Endodermal cell (in vitro differentiated cells): Measurements from ENCODE around the gene CDC20B. TPM values are rescaled to one million over a fixed set of nuclear protein-coding genes. Genes with fewer than 3 reads are reported as not detected.

ENCODE experiments used
- DNase-seq: peaks from one replicate; pipeline ENCODE4 v3.0.0-alpha.2; 2017
- H3K27ac ChIP-seq: 2 replicates; pipeline ENCODE4 v1.5.1; 2013; ENCODE audit warnings: mild to moderate bottlenecking, low read depth, low read length, moderate library complexity
- H3K27me3 ChIP-seq: 2 replicates; pipeline ENCODE4 v1.6.1; 2013; ENCODE audit warnings: mild to moderate bottlenecking, low read length, moderate library complexity; ENCODE audit not compliant: insufficient read depth, control insufficient read depth, poor library complexity, severe bottlenecking
- H3K36me3 ChIP-seq: 2 replicates; pipeline ENCODE4 v1.7.0; 2013; ENCODE audit warnings: mild to moderate bottlenecking, low read length, moderate library complexity; ENCODE audit not compliant: control insufficient read depth, insufficient read depth
- H3K4me1 ChIP-seq: one replicate; pipeline ENCODE4 v1.7.0; 2013; ENCODE audit warnings: low read length; ENCODE audit not compliant: control insufficient read depth, insufficient read depth
- H3K4me3 ChIP-seq: 2 replicates; pipeline ENCODE4 v1.5.1; 2013; ENCODE audit warnings: mild to moderate bottlenecking, low read length, moderate library complexity
- H3K9ac ChIP-seq: 2 replicates; pipeline ENCODE4 v1.6.1; 2013; ENCODE audit warnings: mild to moderate bottlenecking, low read length, moderate library complexity; ENCODE audit not compliant: poor library complexity, severe bottlenecking; ENCODE audit errors: extremely low read depth
- H3K9me3 ChIP-seq: 2 replicates; pipeline ENCODE4 v1.6.1; 2013; ENCODE audit warnings: mild to moderate bottlenecking, low read length, moderate library complexity; ENCODE audit not compliant: control insufficient read depth
- H3K27ac Mint-ChIP-seq: 2 replicates; pipeline ENCODE4 v1.8.0; 2020; ENCODE audit warnings: mixed read lengths
- H3K27me3 Mint-ChIP-seq: 2 replicates; pipeline ENCODE4 v1.8.0; 2021; ENCODE audit warnings: mild to moderate bottlenecking, mixed read lengths; ENCODE audit not compliant: insufficient read depth
- H3K36me3 Mint-ChIP-seq: 2 replicates; pipeline ENCODE4 v1.8.0; 2020; ENCODE audit warnings: low read depth, mixed read lengths
- H3K4me1 Mint-ChIP-seq: 2 replicates; pipeline ENCODE4 v1.8.0; 2020; ENCODE audit warnings: mixed read lengths
- H3K4me3 Mint-ChIP-seq: 2 replicates; pipeline ENCODE4 v1.8.0; 2020; ENCODE audit warnings: mild to moderate bottlenecking, moderate library complexity, mixed read lengths
- H3K9me3 Mint-ChIP-seq: 2 replicates; pipeline ENCODE4 v1.8.0; 2020; ENCODE audit warnings: mild to moderate bottlenecking, mixed read lengths
- WGBS, 2 experiments: methylation state at CpG; one replicate each; pipeline versions ENCODE4 v1.1.5 to v1.1.7; 2013; ENCODE audit warnings: missing lambda C conversion rate in 2 of 2, mixed read lengths in 1 of 2; ENCODE audit not compliant: insufficient coverage in 1 of 2, insufficient read length in 1 of 2; 5-methylcytosine and 5-hydroxymethylcytosine counted together
- total RNA-seq, 2 donors: library from RNA; stranded (reverse); fragmentation: NEBNext Ultra II Directional in 1 of 2; extraction: Animal tissue kit (Norgen Biotek cat#: 25700) in 1 of 2; gene quantifications; 2 replicates in 1 of 2; 3 replicates in 1 of 2; pipeline ENCODE4 v1.2.1, GENCODE V29; 2021
- TF ChIP-seq, protein P1 (sequence below): fragments of 200-600 bp; sonication (generic); conservative IDR thresholded peaks from 2 replicates; pipeline ENCODE4 v1.5.0; 2021; ENCODE audit warnings: antibody characterized with exemption, mild to moderate bottlenecking

CDC20B gene
- total RNA-seq, 2 donors from 2014 or later, result 0.13 to 0.20 TPM

DNA sequence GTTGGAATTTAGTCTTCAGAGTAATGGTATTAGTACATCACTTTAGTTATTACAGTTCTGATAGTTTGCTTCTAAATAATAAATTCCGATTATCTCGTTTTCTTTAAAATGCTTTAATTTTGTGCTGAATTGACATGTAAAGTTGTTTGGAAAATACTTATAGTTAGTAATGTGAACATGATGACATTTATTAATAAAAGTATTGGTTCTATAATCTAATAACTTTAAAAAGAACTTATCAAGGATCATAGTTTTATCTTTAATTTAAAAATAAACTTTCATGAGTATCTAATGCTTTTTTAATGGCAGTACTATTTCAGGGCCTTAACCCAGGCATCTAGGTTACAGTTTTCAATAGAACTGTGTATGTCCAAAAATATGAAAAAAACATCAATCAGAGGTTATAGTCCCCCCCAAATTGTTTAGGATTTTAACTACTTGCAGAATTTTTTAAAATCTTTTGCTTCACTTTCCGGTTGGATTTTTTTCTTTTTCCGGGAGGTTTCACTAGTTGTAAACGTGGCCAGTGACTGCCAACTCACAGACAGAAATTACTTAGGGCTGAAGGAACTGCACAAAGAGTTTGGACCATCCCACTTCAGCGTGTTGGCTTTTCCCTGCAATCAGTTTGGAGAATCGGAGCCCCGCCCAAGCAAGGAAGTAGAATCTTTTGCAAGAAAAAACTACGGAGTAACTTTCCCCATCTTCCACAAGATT lies 12.3 kb downstream of the CDC20B start:
- peaks cover 27% of the 10 kb centered on the region for H3K36me3 ChIP-seq
- TF ChIP-seq, protein P1, sequence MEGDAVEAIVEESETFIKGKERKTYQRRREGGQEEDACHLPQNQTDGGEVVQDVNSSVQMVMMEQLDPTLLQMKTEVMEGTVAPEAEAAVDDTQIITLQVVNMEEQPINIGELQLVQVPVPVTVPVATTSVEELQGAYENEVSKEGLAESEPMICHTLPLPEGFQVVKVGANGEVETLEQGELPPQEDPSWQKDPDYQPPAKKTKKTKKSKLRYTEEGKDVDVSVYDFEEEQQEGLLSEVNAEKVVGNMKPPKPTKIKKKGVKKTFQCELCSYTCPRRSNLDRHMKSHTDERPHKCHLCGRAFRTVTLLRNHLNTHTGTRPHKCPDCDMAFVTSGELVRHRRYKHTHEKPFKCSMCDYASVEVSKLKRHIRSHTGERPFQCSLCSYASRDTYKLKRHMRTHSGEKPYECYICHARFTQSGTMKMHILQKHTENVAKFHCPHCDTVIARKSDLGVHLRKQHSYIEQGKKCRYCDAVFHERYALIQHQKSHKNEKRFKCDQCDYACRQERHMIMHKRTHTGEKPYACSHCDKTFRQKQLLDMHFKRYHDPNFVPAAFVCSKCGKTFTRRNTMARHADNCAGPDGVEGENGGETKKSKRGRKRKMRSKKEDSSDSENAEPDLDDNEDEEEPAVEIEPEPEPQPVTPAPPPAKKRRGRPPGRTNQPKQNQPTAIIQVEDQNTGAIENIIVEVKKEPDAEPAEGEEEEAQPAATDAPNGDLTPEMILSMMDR, result no peak
- H3K4me1 ChIP-seq, result no peaks in the 10 kb centered on the region
- peak overlapping the region; percentile 76 for H3K27ac ChIP-seq
- Mint-ChIP-seq H3K9me3 (peaks cover 4% of the 10 kb centered on the region), H3K27ac (peak overlapping the region; percentile 98), H3K4me3 (peak overlapping the region; percentile 77), H3K27me3 (peaks cover 7% of the 10 kb centered on the region), H3K4me1 (peaks cover 10% of the 10 kb centered on the region), H3K36me3 (peaks cover 16% of the 10 kb centered on the region)
- H3K4me3 ChIP-seq, result peak overlapping the region; percentile 93
- H3K9ac ChIP-seq, result peak overlapping the region; percentile 79
- peak; percentile 72 for DNase-seq
- 0 to 3% methylated on average over 5 to 9 of the region's 9 CpGs for WGBS, 2 experiments
- H3K9me3 ChIP-seq, result no peaks in the 10 kb centered on the region
- no peaks in the 10 kb centered on the region for H3K27me3 ChIP-seq

DNA sequence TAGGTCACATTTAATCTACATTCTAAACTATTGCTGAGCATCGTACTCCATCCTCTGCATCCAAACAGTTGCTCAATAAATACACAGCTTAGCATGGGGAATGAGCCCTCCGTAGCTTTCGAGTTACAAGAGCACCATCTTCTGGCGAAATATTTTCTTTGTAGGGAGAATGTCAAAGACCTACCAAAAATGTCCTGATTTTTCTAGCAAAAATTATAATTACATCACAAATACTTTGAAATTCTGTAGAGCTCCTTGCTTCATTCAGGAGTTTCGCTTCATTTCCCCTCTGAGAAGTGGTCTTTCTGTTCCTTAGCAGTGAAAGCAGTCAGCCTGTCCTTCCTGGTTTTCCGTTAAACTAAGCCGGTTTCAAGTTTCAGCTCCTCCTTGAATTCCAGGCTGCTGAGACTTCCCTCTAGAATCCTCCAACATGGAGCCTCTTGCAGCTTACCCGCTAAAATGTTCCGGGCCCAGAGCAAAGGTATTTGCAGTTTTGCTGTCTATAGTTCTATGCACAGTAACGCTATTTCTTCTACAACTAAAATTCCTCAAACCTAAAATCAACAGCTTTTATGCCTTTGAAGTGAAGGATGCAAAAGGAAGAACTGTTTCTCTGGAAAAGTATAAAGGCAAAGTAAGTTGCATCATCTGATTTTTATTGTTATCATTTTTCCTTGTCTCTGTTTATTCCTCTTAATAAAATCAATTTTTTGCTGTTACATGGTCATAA lies 13.0 kb downstream of the CDC20B start, which contains the start of gene GPX8:
Gene GPX8, plus strand, starts transcription at position 409 of the 730 bp plus-strand sequence. Its CDS starts 22 bp downstream, at position 431.
- Histone ChIP-seq H3K9me3 (no peaks in the 10 kb centered on the region), H3K4me1 (no peaks in the 10 kb centered on the region), H3K27ac (peak within 1 kb of the TSS; percentile 76), H3K27me3 (no peaks in the 10 kb centered on the region), H3K4me3 (peak within 1 kb of the TSS; percentile 93), H3K36me3 (peaks cover 20% of the 10 kb centered on the region), H3K9ac (peak within 1 kb of the TSS; percentile 79)
- H3K27me3 Mint-ChIP-seq, result peaks cover 13% of the 10 kb centered on the region
- peaks cover 10% of the 10 kb centered on the region for H3K4me1 Mint-ChIP-seq
- peak within 1 kb of the TSS; percentile 77 for H3K4me3 Mint-ChIP-seq
- H3K36me3 Mint-ChIP-seq, result peaks cover 13% of the 10 kb centered on the region
- WGBS, 2 experiments, result 0 to 5% methylated on average over 8 to 10 of the region's 10 CpGs
- DNase-seq, result peak; percentile 79
- H3K27ac Mint-ChIP-seq, result peak within 1 kb of the TSS; percentile 98
- TF ChIP-seq, protein P1, result peak; percentile 92
- H3K9me3 Mint-ChIP-seq, result peaks cover 4% of the 10 kb centered on the region

DNA sequence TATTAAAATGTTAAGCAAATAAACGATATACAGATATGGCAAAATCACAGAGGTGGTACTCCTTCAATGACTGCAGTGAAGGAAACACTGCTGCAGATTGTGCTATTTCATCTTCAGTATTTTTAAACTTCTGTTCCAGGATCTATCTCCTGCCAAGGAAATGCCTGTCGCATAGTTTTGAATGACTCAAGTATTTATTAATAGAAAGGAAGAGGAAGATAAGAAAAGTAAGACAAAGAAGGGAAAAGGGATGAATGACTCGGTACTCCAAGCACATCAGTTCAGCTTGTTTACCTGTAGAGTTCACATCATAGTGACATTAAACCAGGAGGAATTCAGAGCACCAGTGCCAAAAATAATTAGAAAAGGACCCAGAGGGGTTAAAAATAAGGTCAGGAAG lies 18.1 kb downstream of the CDC20B start:
- DNase-seq, result no peak
- no peak overlapping the region for H3K27ac Mint-ChIP-seq
- WGBS, 2 experiments, result 89 to 92% methylated on average over 3 of the region's 3 CpGs

More for the DNA sequence above, 18.1 kb downstream of the CDC20B start:
- Histone ChIP-seq H3K27me3 (no peaks in the 10 kb centered on the region), H3K27ac (no peak overlapping the region), H3K9me3 (no peaks in the 10 kb centered on the region), H3K4me3 (no peak overlapping the region), H3K4me1 (no peaks in the 10 kb centered on the region), H3K9ac (no peak overlapping the region), H3K36me3 (no peaks in the 10 kb centered on the region)
- H3K4me3 Mint-ChIP-seq, result no peak overlapping the region
- TF ChIP-seq, protein P1, result no peak
- H3K4me1 Mint-ChIP-seq, result peaks cover 2% of the 10 kb centered on the region
- no peaks in the 10 kb centered on the region for H3K36me3 Mint-ChIP-seq
- peaks cover 29% of the 10 kb centered on the region for H3K27me3 Mint-ChIP-seq
- H3K9me3 Mint-ChIP-seq, result peaks cover 4% of the 10 kb centered on the region
